ENCODE data around the gene NAV2.
A peak's percentile ranks its signal among the peaks of the same experiment; 100 is the strongest.

NAV2 gene

DNA sequence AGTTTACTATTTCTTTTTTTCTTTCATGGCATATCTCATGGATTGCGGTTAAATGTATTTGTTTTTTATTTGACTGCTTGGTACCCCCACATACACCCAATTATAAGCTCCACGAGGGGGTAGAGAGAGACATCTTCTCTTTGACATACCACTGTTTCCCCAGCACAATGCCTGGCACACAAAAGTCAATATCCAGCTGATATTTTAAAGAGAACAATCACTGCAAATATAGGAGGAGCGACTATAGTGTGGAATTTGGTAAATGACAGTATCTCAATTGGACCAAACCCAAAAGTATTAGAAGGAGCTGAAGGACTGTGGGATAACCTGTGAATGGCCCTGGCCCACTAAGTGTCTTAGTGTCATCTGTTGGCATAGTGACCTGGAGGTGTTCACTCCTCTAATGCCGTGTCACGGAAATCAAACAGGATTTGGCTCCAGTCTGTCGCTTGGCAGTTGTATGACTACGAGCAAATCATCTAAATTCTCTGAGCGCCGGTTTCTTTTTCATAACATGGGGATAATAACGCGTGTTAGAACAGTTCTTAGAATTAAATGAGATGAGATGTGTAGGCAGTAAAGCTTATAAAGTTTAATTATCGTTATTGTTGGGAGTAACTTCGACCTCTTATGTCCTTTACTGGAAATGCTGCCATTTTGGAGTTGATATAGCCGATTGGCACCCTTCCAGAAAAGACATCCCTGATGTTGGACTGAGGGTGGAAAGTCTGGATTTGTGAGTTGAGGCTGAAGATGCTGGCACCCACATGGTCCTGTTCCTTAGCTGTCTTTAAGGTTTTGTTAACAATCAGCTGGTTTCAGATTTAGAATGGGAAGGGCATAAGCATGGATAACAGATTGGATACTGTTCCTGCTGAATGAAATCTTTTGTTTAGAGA lies 303.1 kb downstream of the NAV2 start:
- peaks cover 39% of the 10 kb centered on the region for H3K4me1 ChIP-seq (ENCODE audit: insufficient read depth, low read length)
- 0 out of 2 replicates have a peak overlapping the region, but pooled peaks have one; percentile 5 for H3K27ac ChIP-seq (ENCODE audit: low read depth, low read length)
- no peak overlapping the region for H3K4me3 ChIP-seq (ENCODE audit: low read length)
- no peaks in the 10 kb centered on the region for H3K36me3 ChIP-seq (ENCODE audit: insufficient read depth, low read length)
- 86% methylated on average over 13 of the region's 14 CpGs for WGBS
- no peaks in the 10 kb centered on the region for H3K27me3 ChIP-seq (ENCODE audit: insufficient read depth, low read length)
- H3K9ac ChIP-seq (ENCODE audit: low read depth, low read length): no peak overlapping the region
- H3K9me3 ChIP-seq (ENCODE audit: insufficient read depth, low read depth, low read length): no peaks in the 10 kb centered on the region

DNA sequence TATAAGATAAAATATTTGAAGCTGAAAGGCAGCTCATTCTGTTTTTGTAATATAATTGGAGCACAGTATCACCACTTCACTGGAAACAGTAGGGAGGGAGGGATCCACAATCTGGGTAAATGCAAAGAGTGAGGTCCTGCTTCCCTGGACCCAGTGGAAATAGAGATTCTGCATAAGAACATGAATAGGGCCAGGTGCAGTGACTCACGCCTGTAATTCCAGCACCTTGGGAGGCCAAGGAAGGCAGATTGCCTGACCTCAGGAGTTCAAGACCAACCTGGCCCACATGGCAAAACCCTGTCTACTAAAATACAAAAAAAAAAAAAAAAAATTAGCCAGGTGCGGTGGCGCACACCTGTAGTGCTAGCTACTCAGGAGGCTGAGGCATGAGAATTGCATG lies 303.9 kb downstream of the NAV2 start:
- Histone ChIP-seq H3K27me3 (ENCODE audit: insufficient read depth, low read length) (no peaks in the 10 kb centered on the region), H3K36me3 (ENCODE audit: insufficient read depth, low read length) (no peaks in the 10 kb centered on the region), H3K9ac (ENCODE audit: low read depth, low read length) (no peak overlapping the region), H3K27ac (ENCODE audit: low read depth, low read length) (0 out of 2 replicates have a peak overlapping the region, but pooled peaks have one; percentile 5), H3K4me3 (ENCODE audit: low read length) (no peak overlapping the region), H3K9me3 (ENCODE audit: insufficient read depth, low read depth, low read length) (no peaks in the 10 kb centered on the region), H3K4me1 (ENCODE audit: insufficient read depth, low read length) (peaks cover 41% of the 10 kb centered on the region)
- WGBS: 56% methylated on average over 3 of the region's 3 CpGs

DNA sequence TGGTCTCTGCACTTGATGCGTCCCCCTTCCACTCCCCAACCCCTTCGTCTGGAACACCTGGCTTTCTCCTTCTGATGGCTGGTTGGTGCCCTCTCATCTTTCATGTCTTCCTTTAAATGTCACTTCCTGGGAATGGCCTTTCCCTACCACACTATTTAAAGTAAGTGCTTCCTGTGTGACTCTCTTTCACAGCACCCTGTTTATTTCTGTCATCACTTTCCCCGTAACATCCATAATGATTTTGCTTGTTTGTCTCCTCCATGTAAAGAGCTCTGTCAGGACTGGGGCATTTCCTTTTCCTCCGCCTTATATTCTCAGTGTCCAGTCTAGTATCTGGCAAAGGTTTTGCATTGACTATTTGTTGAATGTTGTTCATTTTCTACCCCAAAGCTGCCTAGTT lies 304.7 kb downstream of the NAV2 start:
- no peaks in the 10 kb centered on the region for H3K27me3 ChIP-seq (ENCODE audit: insufficient read depth, low read length)
- peaks cover 49% of the 10 kb centered on the region for H3K4me1 ChIP-seq (ENCODE audit: insufficient read depth, low read length)
- no peak overlapping the region for H3K27ac ChIP-seq (ENCODE audit: low read depth, low read length)
- no peaks in the 10 kb centered on the region for H3K36me3 ChIP-seq (ENCODE audit: insufficient read depth, low read length)
- 80% methylated on average over 4 of the region's 4 CpGs for WGBS
- H3K9me3 ChIP-seq (ENCODE audit: insufficient read depth, low read depth, low read length): no peaks in the 10 kb centered on the region
- H3K9ac ChIP-seq (ENCODE audit: low read depth, low read length): no peak overlapping the region
- no peak overlapping the region for H3K4me3 ChIP-seq (ENCODE audit: low read length)

DNA sequence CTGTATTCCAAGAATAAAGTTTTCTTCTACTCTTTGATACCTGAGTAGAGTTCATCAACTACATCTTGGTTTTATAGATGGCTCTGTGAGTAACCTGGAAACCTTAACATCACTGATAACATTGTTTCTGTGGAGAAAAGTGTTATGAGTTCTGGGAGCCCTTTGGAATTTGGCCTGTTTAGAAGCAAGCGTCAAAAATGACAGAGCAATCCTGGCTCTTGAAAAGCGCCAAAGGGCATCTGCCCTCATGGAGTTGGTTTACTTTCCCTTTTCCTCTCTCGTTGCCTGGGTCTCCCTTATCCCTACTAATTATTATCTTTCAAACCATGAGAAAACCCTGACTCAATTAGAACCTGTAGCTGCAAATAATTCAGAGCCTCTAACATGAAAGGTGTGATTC lies 307.6 kb downstream of the NAV2 start:
- H3K9ac ChIP-seq (ENCODE audit: low read depth, low read length): no peak overlapping the region
- 78% methylated on average over 3 of the region's 3 CpGs for WGBS
- no peak overlapping the region for H3K27ac ChIP-seq (ENCODE audit: low read depth, low read length)
- no peaks in the 10 kb centered on the region for H3K27me3 ChIP-seq (ENCODE audit: insufficient read depth, low read length)
- H3K4me3 ChIP-seq (ENCODE audit: low read length): no peak overlapping the region
- no peaks in the 10 kb centered on the region for H3K36me3 ChIP-seq (ENCODE audit: insufficient read depth, low read length)
- no peaks in the 10 kb centered on the region for H3K9me3 ChIP-seq (ENCODE audit: insufficient read depth, low read depth, low read length)
- peaks cover 65% of the 10 kb centered on the region for H3K4me1 ChIP-seq (ENCODE audit: insufficient read depth, low read length)

DNA sequence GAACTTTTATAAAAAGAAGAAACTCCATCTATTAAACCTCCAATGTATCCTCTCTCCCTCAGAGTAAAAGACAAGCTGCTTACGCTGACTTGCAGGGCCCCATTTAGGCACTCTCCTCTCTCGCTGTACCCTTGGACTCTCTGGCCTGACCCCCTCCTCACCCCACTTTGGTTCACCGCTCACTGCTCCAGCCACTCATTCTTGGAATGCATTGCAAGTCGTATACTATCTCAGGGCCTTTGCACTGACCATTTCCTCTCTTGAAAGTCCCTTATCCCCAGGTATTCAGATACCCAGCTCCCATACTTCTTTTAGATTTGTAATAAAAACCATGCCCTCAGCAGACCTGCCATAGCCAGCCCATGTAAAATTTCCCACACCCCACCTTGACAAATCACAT lies 308.1 kb downstream of the NAV2 start:
- Histone ChIP-seq H3K4me1 (ENCODE audit: insufficient read depth, low read length) (peaks cover 66% of the 10 kb centered on the region), H3K9ac (ENCODE audit: low read depth, low read length) (no peak overlapping the region), H3K9me3 (ENCODE audit: insufficient read depth, low read depth, low read length) (no peaks in the 10 kb centered on the region), H3K36me3 (ENCODE audit: insufficient read depth, low read length) (no peaks in the 10 kb centered on the region), H3K27ac (ENCODE audit: low read depth, low read length) (no peak overlapping the region), H3K27me3 (ENCODE audit: insufficient read depth, low read length) (no peaks in the 10 kb centered on the region), H3K4me3 (ENCODE audit: low read length) (no peak overlapping the region)
- 79% methylated on average over 4 of the region's 4 CpGs for WGBS

DNA sequence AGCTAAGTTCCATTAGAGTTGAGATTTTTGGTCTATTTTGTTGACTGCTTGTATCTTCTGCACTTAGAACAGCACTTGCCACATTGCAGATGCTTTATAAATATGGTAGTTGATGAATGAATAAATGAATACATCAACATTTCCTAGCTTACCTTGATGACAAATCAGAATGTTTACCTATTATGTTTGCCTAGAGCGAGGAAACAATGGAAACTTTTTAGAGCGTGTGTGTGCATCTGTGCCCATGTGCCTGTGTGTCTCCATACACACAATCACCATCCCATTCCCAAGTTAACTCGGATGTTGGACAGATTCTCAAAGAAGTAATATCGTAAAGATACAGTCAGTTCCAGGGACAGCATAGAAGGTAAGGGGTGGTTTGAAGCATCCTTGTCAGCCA lies 308.6 kb downstream of the NAV2 start:
- Histone ChIP-seq H3K9me3 (ENCODE audit: insufficient read depth, low read depth, low read length) (no peaks in the 10 kb centered on the region), H3K27me3 (ENCODE audit: insufficient read depth, low read length) (no peaks in the 10 kb centered on the region), H3K36me3 (ENCODE audit: insufficient read depth, low read length) (no peaks in the 10 kb centered on the region), H3K4me1 (ENCODE audit: insufficient read depth, low read length) (peaks cover 65% of the 10 kb centered on the region), H3K9ac (ENCODE audit: low read depth, low read length) (no peak overlapping the region), H3K27ac (ENCODE audit: low read depth, low read length) (peak overlapping the region; percentile 89; the same call in 1 of the 2 replicates), H3K4me3 (ENCODE audit: low read length) (0 out of 2 replicates have a peak overlapping the region, but pooled peaks have one; percentile 77)
- 79% methylated on average over 4 of the region's 4 CpGs for WGBS

DNA sequence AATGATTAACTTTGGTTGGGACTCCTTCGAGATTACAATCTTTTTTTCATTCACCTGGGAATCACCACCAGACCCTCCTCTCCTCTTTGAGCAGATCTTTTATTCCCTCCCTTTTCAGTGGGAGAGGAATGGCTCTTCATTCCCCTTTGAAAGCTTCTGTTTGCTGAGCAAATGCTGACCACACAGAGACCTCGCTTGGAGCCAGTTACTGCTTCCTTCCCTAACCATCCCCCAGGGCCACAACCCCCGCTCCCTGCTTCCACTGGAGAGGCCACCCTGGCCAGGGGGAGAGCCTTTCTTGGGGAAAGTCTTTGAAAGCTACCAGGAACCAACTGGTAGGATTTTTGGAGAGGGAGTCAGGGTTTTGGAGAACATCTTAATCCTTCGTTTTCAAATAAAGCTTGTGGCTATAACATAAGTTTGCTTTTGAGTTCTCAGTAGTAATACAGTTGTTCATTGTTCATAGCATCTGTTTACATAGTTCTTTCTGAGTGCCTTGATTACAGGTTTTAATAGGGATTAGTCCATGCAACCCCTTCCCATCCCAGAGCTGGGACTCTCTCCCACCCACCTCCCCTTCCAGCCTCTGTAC lies 309.2 kb downstream of the NAV2 start:
- H3K36me3 ChIP-seq (ENCODE audit: insufficient read depth, low read length): no peaks in the 10 kb centered on the region
- 0 out of 2 replicates have a peak overlapping the region, but pooled peaks have one; percentile 7 for H3K9ac ChIP-seq (ENCODE audit: low read depth, low read length)
- peak overlapping the region; percentile 89 for H3K27ac ChIP-seq (ENCODE audit: low read depth, low read length)
- H3K4me1 ChIP-seq (ENCODE audit: insufficient read depth, low read length): peaks cover 68% of the 10 kb centered on the region
- 13% methylated on average over 4 of the region's 4 CpGs for WGBS
- peak overlapping the region; percentile 77 for H3K4me3 ChIP-seq (ENCODE audit: low read length)
- no peaks in the 10 kb centered on the region for H3K9me3 ChIP-seq (ENCODE audit: insufficient read depth, low read depth, low read length)
- H3K27me3 ChIP-seq (ENCODE audit: insufficient read depth, low read length): no peaks in the 10 kb centered on the region

DNA sequence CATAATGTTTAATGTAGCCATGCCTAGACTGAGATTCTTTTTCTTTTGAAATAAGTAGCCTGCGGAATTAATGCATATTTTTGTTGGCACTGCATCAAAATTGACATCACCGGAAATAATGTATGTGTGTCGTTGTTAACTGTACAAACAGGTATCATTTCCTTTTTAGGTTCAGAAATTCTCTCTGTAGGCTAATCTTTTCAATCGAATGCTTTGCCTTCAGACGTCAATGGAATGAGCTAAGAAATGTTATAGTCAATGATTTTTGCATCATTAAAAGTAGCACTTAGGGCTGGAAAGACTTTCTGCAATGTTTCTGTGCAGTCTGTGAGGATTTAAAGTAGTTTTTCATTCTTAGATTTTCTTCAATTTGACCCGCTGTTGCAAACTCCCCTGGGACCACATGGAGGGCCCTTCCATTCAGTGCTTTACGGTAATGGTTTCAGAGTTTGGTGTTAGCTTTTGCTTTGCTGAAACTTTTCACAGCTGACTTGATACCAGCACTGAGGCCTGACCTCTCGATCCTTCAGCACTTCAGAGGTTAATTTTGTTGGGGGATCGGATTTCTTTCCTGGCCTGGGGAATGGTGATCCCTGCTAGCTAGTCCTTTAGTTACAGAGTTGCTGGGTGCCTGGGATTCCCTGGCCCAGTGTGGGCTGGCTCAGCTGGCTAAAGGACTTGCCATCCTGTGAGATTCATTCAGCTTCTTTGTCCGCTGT lies 309.9 kb downstream of the NAV2 start:
- peaks cover 65% of the 10 kb centered on the region for H3K4me1 ChIP-seq (ENCODE audit: insufficient read depth, low read length)
- WGBS: 10% methylated on average over 10 of the region's 10 CpGs
- H3K9me3 ChIP-seq (ENCODE audit: insufficient read depth, low read depth, low read length): no peaks in the 10 kb centered on the region
- H3K9ac ChIP-seq (ENCODE audit: low read depth, low read length): peak overlapping the region; percentile 71
- H3K4me3 ChIP-seq (ENCODE audit: low read length): peak overlapping the region; percentile 77
- H3K27ac ChIP-seq (ENCODE audit: low read depth, low read length): peak overlapping the region; percentile 89
- no peaks in the 10 kb centered on the region for H3K36me3 ChIP-seq (ENCODE audit: insufficient read depth, low read length)
- no peaks in the 10 kb centered on the region for H3K27me3 ChIP-seq (ENCODE audit: insufficient read depth, low read length)

DNA sequence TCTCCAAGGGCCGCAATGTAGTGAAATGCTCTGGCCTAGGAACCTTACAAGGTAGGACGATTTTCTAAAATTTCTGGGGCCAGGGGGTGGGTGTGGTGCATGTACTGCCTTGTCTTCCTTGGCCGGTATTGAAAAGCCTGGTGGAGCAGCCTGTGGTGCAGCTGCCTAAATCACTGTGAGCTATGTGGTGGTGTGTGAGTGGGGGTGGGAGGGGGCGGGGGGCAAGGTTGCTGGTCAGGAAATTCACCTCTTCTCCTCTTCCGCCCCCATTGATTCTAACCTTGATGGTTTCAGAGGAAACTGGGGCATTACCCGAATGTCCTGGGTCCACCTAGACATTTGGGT lies 310.4 kb downstream of the NAV2 start:
- Histone ChIP-seq H3K27ac (ENCODE audit: low read depth, low read length) (peak overlapping the region; percentile 89), H3K9ac (ENCODE audit: low read depth, low read length) (peak overlapping the region; percentile 71), H3K9me3 (ENCODE audit: insufficient read depth, low read depth, low read length) (no peaks in the 10 kb centered on the region), H3K4me3 (ENCODE audit: low read length) (peak overlapping the region; percentile 77), H3K36me3 (ENCODE audit: insufficient read depth, low read length) (no peaks in the 10 kb centered on the region), H3K27me3 (ENCODE audit: insufficient read depth, low read length) (no peaks in the 10 kb centered on the region), H3K4me1 (ENCODE audit: insufficient read depth, low read length) (peaks cover 68% of the 10 kb centered on the region)
- 4% methylated on average over 5 of the region's 6 CpGs for WGBS

DNA sequence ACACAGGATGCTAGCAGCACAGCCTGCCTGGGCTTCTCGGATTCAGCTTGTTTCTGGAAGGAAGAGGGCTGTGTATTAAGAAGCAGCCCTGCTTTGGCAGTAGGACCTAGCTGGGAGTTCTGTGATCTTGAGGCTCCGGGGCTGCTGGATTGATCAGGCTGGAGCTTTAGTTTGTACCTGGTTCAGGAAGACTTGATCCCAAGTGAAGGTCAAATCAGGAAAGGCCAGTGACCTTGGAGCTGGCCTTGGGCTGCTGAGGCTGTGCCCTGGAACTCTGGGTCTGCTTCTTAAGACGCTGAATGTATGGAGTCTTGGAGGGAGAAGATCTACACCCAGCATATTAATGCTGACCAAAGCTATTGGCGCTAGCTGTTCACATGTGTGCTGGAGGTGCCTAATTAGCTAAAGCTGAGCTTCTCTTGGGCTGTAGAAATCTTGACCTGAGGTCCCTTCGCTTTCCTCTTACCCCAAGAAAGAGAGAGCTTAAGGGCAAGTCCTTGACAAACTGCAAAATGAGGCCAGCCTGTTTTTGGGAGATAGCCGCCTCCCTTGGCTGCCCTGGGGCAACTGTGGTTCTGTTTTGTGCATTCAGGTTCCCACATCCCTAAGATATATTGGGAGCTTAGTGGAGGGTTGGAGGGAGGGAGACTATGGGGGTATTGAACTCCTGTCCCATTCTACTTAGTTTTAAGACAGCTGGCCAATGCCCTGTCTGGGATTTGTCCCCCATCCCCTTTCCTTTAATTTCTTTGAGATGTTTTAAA lies 311.7 kb downstream of the NAV2 start:
- Histone ChIP-seq H3K4me1 (ENCODE audit: insufficient read depth, low read length) (peaks cover 81% of the 10 kb centered on the region), H3K9me3 (ENCODE audit: insufficient read depth, low read depth, low read length) (no peaks in the 10 kb centered on the region), H3K4me3 (ENCODE audit: low read length) (peak overlapping the region; percentile 77), H3K36me3 (ENCODE audit: insufficient read depth, low read length) (no peaks in the 10 kb centered on the region), H3K9ac (ENCODE audit: low read depth, low read length) (peak overlapping the region; percentile 65; the same call in 1 of the 2 replicates), H3K27me3 (ENCODE audit: insufficient read depth, low read length) (no peaks in the 10 kb centered on the region; the same call in 1 of the 2 replicates), H3K27ac (ENCODE audit: low read depth, low read length) (peak overlapping the region; percentile 89)
- WGBS: 40% methylated on average over 6 of the region's 6 CpGs
